ENCODE results near the gene ZNF740. TPM values are rescaled to one million over a fixed set of nuclear protein-coding genes. Genes with fewer than 3 reads are reported as not detected.

Gene ZNF740
- polyA plus RNA-seq, 1 donor from 2014 or later = 24.3 TPM

DNA sequence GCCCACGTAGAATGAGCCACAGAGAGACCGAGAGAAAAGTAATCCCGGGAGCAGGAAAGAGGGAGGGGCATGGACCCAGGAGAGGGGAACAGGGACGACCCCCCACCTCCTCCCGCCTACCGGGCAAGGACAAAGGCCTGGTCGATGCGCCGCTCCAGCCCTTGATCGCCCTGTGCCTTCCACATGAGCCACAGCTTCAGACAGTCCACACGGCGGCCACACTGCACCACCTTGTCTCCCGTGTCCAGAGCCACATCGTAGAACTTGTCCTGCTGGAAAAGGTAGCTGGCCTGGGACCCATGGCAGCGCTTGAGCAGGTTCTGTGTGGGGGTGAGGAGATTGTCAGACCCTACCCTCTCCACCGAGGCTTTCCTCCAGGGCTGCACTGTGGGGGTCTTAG lies 20.5 kb upstream of the ZNF740 start:
- H3K27me3 ChIP-seq (ENCODE audit: insufficient read depth, low read depth, low read length) = no peaks in the 10 kb centered on the region
- no peaks in the 10 kb centered on the region for H3K36me3 ChIP-seq (ENCODE audit: insufficient read depth, low read length)
- H3K9me3 ChIP-seq (ENCODE audit: low read length) = no peaks in the 10 kb centered on the region
- no peak overlapping the region for H3K27ac ChIP-seq (ENCODE audit: low read length)
- no peak overlapping the region for H2AFZ ChIP-seq (ENCODE audit: low read depth, low read length)
- H3K9ac ChIP-seq (ENCODE audit: low read length) = no peak overlapping the region
- H3K4me3 ChIP-seq (ENCODE audit: low read length) = no peak overlapping the region
- no peak overlapping the region for H3K4me2 ChIP-seq (ENCODE audit: low read length)
- no peaks in the 10 kb centered on the region for H3K79me2 ChIP-seq (replicated peaks; ENCODE audit: insufficient read depth, low read length)
- no peaks in the 10 kb centered on the region for H3F3A ChIP-seq (ENCODE audit: insufficient read depth, low read length, poor library complexity, severe bottlenecking)
- TF ChIP-seq EP300 (conservative IDR thresholded peaks at IDR 0.05; ENCODE audit: poor library complexity, severe bottlenecking) = no peak
- no peak for TF ChIP-seq POLR2AphosphoS5 (IDR thresholded peaks at IDR 0.05)
- TF ChIP-seq TAF1 (IDR thresholded peaks at IDR 0.05; ENCODE audit: low read depth) = no peak
- TF ChIP-seq, protein P1, sequence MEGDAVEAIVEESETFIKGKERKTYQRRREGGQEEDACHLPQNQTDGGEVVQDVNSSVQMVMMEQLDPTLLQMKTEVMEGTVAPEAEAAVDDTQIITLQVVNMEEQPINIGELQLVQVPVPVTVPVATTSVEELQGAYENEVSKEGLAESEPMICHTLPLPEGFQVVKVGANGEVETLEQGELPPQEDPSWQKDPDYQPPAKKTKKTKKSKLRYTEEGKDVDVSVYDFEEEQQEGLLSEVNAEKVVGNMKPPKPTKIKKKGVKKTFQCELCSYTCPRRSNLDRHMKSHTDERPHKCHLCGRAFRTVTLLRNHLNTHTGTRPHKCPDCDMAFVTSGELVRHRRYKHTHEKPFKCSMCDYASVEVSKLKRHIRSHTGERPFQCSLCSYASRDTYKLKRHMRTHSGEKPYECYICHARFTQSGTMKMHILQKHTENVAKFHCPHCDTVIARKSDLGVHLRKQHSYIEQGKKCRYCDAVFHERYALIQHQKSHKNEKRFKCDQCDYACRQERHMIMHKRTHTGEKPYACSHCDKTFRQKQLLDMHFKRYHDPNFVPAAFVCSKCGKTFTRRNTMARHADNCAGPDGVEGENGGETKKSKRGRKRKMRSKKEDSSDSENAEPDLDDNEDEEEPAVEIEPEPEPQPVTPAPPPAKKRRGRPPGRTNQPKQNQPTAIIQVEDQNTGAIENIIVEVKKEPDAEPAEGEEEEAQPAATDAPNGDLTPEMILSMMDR (IDR thresholded peaks at IDR 0.05; ENCODE audit: poor library complexity, severe bottlenecking) = no peak
- TF ChIP-seq RAD21 (conservative IDR thresholded peaks at IDR 0.05) = no peak
- TF ChIP-seq SMC3 (conservative IDR thresholded peaks at IDR 0.05; ENCODE audit: poor library complexity) = no peak
- no peak for TF ChIP-seq MXI1 (conservative IDR thresholded peaks at IDR 0.05; ENCODE audit: poor library complexity, severe bottlenecking)
- no peak for TF ChIP-seq EZH2 (IDR thresholded peaks at IDR 0.05; ENCODE audit: borderline replicate concordance, insufficient read depth, low read length, poor library complexity, severe bottlenecking)
- TF ChIP-seq, protein P2, sequence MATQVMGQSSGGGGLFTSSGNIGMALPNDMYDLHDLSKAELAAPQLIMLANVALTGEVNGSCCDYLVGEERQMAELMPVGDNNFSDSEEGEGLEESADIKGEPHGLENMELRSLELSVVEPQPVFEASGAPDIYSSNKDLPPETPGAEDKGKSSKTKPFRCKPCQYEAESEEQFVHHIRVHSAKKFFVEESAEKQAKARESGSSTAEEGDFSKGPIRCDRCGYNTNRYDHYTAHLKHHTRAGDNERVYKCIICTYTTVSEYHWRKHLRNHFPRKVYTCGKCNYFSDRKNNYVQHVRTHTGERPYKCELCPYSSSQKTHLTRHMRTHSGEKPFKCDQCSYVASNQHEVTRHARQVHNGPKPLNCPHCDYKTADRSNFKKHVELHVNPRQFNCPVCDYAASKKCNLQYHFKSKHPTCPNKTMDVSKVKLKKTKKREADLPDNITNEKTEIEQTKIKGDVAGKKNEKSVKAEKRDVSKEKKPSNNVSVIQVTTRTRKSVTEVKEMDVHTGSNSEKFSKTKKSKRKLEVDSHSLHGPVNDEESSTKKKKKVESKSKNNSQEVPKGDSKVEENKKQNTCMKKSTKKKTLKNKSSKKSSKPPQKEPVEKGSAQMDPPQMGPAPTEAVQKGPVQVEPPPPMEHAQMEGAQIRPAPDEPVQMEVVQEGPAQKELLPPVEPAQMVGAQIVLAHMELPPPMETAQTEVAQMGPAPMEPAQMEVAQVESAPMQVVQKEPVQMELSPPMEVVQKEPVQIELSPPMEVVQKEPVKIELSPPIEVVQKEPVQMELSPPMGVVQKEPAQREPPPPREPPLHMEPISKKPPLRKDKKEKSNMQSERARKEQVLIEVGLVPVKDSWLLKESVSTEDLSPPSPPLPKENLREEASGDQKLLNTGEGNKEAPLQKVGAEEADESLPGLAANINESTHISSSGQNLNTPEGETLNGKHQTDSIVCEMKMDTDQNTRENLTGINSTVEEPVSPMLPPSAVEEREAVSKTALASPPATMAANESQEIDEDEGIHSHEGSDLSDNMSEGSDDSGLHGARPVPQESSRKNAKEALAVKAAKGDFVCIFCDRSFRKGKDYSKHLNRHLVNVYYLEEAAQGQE (IDR thresholded peaks at IDR 0.05; ENCODE audit: borderline replicate concordance) = no peak
- H3K9me2 ChIP-seq (ENCODE audit: insufficient read depth, low read length) = no peaks in the 10 kb centered on the region
- no peaks in the 10 kb centered on the region for H4K20me1 ChIP-seq (ENCODE audit: insufficient read depth)

DNA sequence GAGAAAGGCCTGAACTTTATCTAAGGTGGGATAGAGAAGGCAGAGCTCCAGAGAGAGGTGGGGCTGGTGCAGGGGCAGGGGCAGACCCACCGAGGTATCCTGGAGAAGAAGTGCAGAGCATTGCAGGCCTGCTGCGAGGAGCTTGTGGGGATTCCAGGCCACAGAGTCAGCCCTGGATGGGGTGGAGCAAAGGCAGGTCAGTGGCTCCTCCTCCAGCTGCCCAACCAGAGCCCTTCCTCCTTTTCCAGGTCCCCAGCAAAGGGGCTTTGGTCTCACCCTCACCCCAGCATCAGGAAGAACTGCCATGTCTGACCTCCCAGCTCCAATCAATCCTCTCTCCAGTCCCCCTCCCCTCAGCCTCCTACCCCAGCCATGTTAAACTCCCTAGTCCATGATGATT lies 19.8 kb upstream of the ZNF740 start:
- H3K9me2 ChIP-seq (ENCODE audit: insufficient read depth, low read length) = no peaks in the 10 kb centered on the region
- no peaks in the 10 kb centered on the region for H3K79me2 ChIP-seq (replicated peaks; ENCODE audit: insufficient read depth, low read length)
- H3F3A ChIP-seq (ENCODE audit: insufficient read depth, low read length, poor library complexity, severe bottlenecking) = no peaks in the 10 kb centered on the region
- no peak overlapping the region for H3K4me3 ChIP-seq (ENCODE audit: low read length)
- no peaks in the 10 kb centered on the region for H4K20me1 ChIP-seq (ENCODE audit: insufficient read depth)
- H3K9me3 ChIP-seq (ENCODE audit: low read length) = no peaks in the 10 kb centered on the region
- H2AFZ ChIP-seq (ENCODE audit: low read depth, low read length) = no peak overlapping the region
- no peaks in the 10 kb centered on the region for H3K36me3 ChIP-seq (ENCODE audit: insufficient read depth, low read length)
- TF ChIP-seq EP300 (conservative IDR thresholded peaks at IDR 0.05; ENCODE audit: poor library complexity, severe bottlenecking) (no peak), RAD21 (conservative IDR thresholded peaks at IDR 0.05) (no peak), TAF1 (IDR thresholded peaks at IDR 0.05; ENCODE audit: low read depth) (no peak)
- no peaks in the 10 kb centered on the region for H3K27me3 ChIP-seq (ENCODE audit: insufficient read depth, low read depth, low read length)
- no peak overlapping the region for H3K4me2 ChIP-seq (ENCODE audit: low read length)
- H3K9ac ChIP-seq (ENCODE audit: low read length) = no peak overlapping the region
- H3K27ac ChIP-seq (ENCODE audit: low read length) = no peak overlapping the region

Data from neural cell (in vitro differentiated cells).